NCI-H2196 treated with DMSO at 0.1 percent for 48 hours (cell line): ENCODE measurements around the gene TECPR2.
"Not testable (repeated sequence)": the region's sequence is repeated elsewhere in the genome, so short reads cannot be mapped to it uniquely, and the experiment has no call there.

ENCODE experiments used
- DNase-seq: peaks from one replicate; lab custom pipeline; 2025; ENCODE audit not compliant: unreplicated experiment; lab: John Stamatoyannopoulos, UW

The TECPR2 gene

DNA sequence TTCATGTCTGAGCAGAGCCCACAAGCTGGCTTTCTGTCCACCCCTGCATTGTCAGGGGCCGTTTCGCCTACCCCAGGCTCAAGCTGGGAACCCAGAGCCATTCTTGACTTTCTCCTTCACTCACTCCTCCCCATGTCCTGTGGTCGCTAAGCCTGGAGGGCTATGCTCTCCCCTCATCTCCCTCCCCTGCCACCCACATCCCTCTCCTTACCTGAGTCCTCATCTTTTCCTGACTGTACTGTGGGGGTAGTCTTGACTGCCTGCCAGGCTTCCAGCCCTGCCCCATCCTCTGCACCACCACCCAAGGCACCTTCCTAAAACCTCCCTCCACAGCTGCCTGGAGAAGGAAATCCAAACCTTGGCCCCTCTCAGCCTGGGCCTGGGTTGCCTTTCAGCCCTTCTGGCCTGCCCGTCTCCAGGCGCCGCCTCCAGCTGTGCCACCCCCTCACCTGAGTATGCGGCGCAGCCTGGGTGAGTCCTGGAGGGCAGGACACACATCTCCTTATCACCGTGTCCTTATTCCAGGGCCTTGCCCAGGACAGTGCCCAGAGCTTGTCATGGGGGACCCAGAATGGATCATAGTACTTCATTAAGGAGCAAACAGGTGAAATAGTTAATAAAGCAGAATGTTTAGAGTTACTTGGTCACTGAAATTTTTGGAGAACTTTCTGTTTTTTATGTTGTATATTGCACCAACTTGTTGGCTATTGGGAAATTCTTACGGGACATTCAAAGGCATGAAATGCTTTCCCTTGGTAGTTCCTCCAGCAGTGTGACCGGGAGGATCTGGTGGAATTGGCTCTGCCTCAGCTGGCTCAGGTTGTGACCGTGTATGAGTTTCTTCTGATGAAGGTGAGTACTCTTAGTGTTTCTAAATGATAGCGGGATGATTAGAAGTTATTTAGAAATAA, 28.7 kb upstream of the TECPR2 start:
- no peak for DNase-seq

DNA sequence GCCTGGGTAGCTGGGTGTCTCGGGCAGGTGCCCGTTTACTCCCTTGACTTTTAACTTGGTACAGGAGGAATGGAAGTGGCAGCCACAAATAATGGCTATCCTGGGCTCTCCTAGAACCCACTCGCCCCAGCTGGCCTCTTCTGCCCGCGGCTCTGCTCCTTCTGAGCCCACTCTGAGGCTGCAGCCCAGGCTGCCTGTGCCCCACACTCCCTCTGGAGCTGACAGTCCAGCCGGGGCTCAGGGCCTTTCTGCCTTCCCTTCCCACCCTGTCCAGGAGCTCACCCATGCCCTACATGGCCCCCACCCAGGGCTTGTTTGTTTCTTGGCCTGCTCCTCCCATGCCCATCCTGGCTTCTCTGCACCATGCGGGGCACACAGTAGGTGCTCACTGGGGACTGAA, 27.6 kb upstream of the TECPR2 start:
- no peak for DNase-seq

- DNase-seq, result no peak
Observed at GRCh38 chr14:102338724-102339123, 24.0 kb upstream of the TECPR2 start.

DNA sequence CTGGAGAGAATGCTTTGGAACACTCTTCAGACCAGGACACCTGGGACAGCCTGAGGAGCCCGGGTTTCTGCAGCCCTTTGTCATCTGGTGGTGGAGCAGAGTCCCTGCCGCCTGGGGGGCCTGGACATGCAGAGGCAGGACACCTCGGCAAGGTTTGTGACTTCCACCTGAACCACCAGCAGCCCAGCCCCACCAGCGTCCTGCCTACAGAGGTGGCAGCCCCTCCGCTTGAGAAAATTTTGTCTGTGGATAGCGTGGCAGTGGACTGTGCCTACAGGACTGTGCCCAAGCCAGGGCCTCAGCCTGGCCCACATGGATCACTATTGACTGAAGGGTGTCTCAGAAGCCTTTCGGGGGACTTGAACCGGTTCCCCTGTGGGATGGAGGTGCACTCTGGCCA, 21.2 kb upstream of the TECPR2 start:
- no peak for DNase-seq

DNA sequence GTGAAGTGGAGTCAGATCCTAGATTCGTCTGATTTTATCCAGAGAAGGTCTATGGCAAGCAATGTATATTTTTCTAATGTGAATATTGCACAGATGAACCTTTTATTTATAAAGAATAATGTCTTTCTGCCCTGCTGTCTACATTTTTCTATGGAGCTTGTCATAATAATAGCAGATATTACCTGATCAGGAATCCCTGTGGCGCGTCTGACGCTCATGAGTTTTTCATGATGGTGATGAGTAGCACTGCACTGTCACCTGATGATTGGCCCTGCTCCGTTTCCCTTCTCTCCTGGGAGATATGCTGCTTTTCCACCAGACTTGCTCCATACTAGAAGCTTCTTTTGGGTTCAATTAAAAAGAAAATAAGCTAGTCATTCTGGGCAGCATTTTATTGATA, 20.5 kb upstream of the TECPR2 start:
- no peak for DNase-seq

DNA sequence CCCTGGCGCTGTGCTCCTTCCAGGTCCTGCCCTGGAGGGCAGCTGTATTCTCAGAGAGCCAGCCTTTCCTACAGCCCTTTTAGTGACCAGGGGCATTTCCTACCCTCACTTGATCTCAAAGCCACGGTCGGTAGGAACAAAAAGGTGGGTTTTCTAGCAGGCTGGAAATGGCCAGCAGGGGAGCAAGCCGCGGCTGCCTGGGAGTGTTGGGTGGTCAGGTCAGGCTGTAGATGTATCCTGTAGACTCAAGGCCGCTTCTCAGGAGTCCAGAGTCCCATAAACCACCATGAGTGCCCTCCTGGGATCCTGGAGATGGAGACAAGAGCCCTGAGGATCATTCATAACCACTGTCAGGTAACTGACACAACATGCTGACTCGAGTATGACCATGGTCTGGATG, 18.7 kb upstream of the TECPR2 start:
- DNase-seq, result no peak

GRCh38 chr14:102344485-102344884, 18.3 kb upstream of the TECPR2 start:
- DNase-seq, result no peak

GRCh38 chr14:102345232-102345631, 17.5 kb upstream of the TECPR2 start:
- no peak for DNase-seq

GRCh38 chr14:102346645-102347044, 16.1 kb upstream of the TECPR2 start:
- no peak for DNase-seq

DNA sequence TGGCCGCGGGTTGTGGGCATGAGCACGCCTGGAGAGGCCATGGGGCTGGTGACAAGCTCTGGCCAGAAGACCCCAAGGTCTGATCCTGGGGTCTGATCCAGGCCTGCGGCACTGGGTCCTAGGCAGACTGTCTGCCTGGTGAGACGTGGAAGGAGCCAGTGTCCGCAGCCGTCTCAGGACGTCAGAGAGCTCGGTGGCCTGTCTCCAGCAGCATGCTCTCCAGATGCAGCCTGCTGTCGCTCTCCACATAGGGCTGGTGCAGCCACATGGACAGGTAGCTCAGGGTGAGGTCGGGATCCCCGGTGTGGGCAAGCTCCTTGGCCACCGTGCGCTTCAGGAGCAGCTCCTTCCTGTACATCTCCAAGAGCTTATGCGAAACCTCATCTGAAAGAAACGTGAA, 14.4 kb upstream of the TECPR2 start:
- DNase-seq, result no peak

DNA sequence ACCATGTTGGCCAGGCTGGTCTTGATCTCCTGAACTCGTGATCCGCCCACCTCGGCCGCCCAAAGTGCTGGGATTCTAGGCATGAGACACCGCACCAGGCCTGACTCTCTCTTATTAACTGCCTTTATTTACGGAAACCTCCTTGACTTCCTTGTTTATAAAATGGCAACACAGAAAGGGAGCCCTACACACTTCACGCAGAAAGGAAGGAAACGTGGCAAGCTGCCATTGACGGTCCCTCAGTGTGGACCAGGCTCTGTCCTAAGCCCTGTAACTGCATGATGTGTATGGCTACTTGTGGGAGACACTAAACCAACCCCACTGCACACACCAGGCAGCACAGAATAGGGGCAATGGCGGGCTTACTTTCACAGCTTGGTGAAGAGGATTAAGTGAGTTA, 11.7 kb upstream of the TECPR2 start:
- DNase-seq, result no peak

GRCh38 chr14:102351593-102351992, 11.1 kb upstream of the TECPR2 start:
- not testable (repeated sequence) for DNase-seq

DNA sequence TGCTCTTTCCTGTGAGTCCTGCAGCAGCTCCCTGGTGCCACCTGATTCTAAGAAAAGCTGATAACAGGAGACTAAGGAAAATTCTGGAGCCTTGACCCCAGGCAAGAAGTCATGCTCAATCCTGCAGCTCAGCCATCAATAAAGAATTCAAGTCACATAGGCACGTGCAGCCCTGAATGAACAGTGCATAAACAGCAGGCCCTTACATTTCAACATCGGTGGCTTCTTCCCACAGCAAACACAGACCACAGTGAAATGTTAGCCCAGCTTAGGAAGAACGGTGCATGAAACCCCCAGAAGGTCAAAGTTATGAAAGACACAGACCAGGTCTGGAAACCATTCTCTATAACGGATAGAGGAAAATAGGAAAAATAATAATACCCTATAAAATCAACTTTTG, 10.5 kb upstream of the TECPR2 start:
- no peak for DNase-seq

DNA sequence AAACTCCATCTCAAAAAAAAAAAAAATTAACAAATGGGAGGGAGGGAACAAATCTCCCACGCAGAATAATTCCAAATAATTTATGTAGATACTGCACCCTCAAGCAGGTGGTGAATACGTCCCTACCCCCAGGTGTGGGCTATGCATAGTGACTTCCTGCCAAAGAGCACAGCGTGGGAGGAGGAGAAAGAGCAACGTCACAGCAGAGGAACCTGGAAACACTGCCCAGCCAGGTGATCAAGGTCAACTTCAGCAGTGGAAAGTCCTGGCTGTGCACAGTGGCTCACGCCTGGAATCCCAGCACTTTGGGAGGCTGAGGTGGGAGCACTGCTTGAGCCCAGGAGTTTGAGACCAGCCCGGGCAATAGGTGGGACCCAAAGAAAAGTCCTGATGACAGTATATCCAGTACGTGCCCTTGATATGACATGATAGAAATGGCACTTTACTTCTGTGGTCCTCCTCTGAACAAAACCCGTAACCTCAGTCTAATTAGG, 9.6 kb upstream of the TECPR2 start:
- DNase-seq, result no peak

DNA sequence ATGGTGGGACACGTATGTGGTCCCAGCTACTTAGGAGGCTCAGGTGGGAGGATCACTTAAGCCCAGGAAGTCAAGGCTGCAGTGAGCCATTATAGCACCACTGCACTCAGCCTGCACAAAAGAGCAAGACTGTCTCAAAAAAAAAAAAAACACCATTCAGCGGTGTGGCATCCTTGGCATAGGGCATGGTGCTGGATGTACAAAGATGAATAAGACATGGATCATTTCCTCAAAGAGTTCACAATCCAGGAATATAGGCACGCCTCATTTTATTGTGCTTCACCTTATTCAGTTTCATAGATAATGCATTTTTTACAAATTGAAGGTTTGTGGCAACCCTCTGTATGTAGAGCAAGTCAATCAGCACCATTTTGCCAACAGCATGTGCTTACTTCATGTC, 6.5 kb upstream of the TECPR2 start:
- no peak for DNase-seq

DNA sequence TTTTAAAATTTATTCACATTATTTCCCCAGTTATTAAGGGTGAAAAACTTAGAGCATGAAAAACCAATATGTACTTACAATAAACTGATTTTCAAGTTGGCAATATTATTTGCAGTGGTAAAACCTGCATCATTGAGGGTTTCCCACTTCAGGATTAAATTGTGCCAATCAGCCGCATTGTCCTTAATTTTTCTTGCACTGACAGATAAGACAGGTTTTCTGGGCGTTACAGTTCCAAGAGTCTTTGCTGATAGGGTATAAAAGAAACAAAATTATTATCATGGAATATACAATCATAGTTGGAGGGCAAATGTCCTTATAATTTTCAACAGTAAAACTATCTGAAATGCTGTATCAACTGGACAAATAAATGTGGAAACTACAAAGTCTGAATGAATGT, 3.4 kb upstream of the TECPR2 start:
- no peak for DNase-seq

- DNase-seq, result no peak
Observed at GRCh38 chr14:102360388-102360787, 2.4 kb upstream of the TECPR2 start.

DNA sequence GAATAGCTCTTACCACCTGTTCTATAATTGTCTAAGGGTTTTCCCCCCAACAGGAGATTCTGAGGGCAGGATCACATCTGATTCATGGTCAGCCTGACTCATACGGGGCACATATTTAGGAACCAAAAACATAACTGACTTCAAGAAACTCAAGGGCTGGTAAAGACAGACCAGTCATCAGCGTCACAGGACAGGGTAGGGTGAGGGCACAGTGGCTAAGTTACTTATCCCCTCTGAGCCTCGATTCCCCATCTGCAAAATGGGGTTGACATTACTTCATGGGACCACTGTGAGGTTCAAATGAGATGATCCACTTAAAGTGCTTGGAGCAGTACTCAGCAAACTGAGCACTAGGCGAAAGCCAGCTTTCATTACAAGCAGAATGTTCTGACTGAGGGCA, 657 bp upstream of the TECPR2 start:
- no peak for DNase-seq

DNA sequence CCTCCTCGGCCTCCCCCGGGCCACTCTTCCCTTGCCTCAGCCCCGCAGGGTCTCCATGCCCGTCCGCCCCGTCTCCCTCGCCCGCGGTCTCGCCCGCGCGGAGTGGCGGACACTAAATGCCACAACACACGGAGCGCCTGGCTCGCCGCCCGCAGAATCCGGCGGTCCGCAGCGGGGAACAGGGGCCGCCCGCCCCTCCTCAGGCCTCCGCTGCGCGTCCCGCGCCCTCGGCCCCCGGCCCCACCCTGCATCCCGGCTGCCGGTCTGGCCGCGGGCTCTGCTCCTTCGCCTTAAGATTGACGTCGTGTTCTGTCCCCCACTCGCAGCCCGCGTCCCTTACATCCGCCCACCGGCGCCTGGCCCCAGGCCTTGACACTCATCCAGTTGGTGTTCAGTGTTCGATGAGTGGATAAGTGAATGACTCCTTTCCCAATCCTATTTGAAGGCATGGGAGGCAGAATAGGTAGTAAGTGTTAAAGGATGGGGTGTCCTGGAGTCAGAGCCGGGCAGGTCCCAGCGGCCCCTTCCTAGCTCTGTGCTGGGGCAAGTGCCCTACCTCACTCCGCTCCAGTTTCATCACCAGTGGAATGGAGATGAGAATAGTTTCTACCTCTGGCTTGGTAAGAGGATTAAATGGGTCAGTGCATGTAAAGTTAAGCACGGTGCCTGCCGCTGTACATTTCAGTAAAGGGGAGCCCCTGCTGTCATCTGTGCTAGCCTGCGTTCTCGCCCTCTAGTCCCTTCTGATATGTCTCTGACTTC, 622 bp downstream of the TECPR2 start:
- DNase-seq, result no peak

DNA sequence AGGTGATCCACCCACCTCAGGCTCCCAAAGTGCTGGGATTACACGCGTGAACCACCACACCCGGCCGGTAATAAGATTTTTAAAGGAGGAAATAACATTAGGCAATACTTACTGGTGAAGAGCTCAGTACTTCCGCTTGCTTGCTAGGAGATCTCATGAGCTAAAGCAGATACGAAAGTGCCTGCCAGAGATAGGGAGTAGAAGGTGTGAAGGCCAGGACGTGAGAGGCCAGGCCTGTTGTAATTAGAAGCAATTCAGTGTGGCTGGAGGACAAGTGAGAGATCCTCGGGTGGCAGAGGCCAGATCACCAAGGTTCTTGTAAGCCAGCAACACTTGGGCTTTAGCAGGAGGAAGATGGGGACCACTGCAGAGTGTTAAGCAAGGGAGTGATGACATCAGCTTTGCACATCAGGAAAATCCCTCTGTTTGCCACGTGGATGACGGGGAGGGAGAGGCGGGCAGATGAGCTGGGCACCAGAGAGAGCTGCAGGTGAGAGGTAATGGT, 7.6 kb downstream of the TECPR2 start:
- DNase-seq, result no peak

DNA sequence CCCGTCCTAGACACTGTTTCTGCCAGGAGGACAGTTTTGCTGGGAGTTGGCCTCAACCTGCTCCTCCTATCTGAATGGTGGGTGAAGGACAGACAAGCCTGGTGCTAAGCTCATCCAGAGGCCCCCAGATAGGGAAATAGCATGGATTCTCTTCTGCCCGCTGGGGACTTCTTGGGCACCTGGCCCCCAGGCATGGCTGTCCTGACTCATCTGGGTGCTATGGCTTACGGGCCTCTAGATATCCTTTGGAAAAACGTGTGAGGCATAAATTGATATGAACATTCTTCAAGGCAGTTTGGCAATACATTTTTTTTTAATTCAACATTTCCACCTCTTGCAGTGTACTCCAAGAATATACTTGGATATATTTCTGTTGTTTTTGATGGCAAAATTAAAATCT, 8.6 kb downstream of the TECPR2 start:
- DNase-seq, result no peak

DNA sequence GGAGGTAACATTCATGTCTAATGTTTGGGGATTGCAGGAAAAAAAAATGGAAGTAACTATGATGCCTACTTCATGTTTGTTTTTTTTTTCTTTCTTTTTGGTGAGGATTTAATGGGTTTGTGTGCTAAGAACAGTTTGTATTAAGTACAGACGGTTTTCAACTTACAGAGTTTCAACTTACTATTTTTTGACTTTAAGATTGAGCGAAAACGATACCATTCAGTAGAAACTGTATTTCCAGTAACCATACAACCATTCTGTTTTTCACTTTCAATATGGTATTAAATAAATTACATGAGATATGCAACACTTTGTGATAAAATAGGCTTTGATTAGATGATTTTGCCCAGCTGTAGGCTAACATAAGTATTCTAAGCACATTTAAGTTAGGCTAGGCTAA, 10.4 kb downstream of the TECPR2 start:
- DNase-seq, result no peak
